AG04449 (cell line): ENCODE measurements around the gene C17orf100.

Experiments used
- CTCF ChIA-PET: fragments of 350-600 bp; formaldehyde crosslinking; extraction: SDS; loops from one replicate; lab custom pipeline; 2021; ENCODE audit warnings: antibody characterized with exemption; lab: Yijun Ruan, JAX
- POLR2A ChIA-PET: fragments of 400-600, 350-600 bp; formaldehyde crosslinking; extraction: SDS; loops from one replicate; lab custom pipeline; 2020; ENCODE audit warnings: antibody characterized with exemption, inconsistent platforms; lab: Yijun Ruan, JAX
- DNase-seq: peaks from one replicate; pipeline ENCODE4 v3.0.0-alpha.2; 2010; ENCODE audit warnings: low read depth, low spot score
- H3K4me3 ChIP-seq: 2 replicates; pipeline ENCODE4 v1.5.1; 2011; ENCODE audit warnings: low read depth, mild to moderate bottlenecking, control low read depth, low read length
- CTCF ChIP-seq: IDR thresholded peaks from one replicate; pipeline ENCODE4 v1.5.1; 2011; ENCODE audit warnings: mild to moderate bottlenecking, moderate library complexity, low read length, control low read depth, inconsistent platforms; ENCODE audit not compliant: insufficient read depth; ENCODE audit errors: missing control alignments

Gene C17orf100

GRCh38 chr17:6677158-6677831 lies 25.7 kb downstream of the C17orf100 start:
- DNase-seq: peak; percentile 10
- POLR2A ChIA-PET: interaction anchor here (1.0 kb wide), 1 partner anchor 26 kb away, joined by 3 read pairs; the partner anchor contains the start of gene MED31
- H3K4me3 ChIP-seq: no peak overlapping the region
- CTCF ChIA-PET: interaction anchor here (1.1 to 3.7 kb wide), 2 partner anchors 11 to 166 kb away, joined by 4 to 26 read pairs; no protein-coding TSS in a partner anchor
- no peak for TF ChIP-seq CTCF

- no peak overlapping the region for H3K4me3 ChIP-seq
- ChIA-PET POLR2A (interaction anchor here (1.0 kb wide), 1 partner anchor 27 kb away, joined by 3 read pairs; the partner anchor contains the start of gene MED31), CTCF (interaction anchor here (3.7 kb wide), 1 partner anchor 12 kb away, joined by 26 read pairs; no protein-coding TSS in a partner anchor)
- no peak for DNase-seq
- TF ChIP-seq CTCF: no peak
These were observed 26.4 kb downstream of the C17orf100 start for GRCh38 chr17:6677946-6678345.

- ChIA-PET CTCF (interaction anchor here (1.2 to 1.3 kb wide), 3 partner anchors 8 to 23 kb away, joined by 3 to 5 read pairs (median 4); no protein-coding TSS in a partner anchor), POLR2A (no interaction called here)
- DNase-seq: no peak
- no peak overlapping the region for H3K4me3 ChIP-seq
- TF ChIP-seq CTCF: no peak
These were observed 27.7 kb downstream of the C17orf100 start for GRCh38 chr17:6679241-6679640.

GRCh38 chr17:6681176-6681575 lies 29.6 kb downstream of the C17orf100 start:
- DNase-seq: no peak
- ChIA-PET POLR2A (no interaction called here), CTCF (interaction anchor here (2.8 to 3.9 kb wide), 2 partner anchors 14 to 162 kb away, joined by 14 to 22 read pairs; no protein-coding TSS in a partner anchor)
- no peak for TF ChIP-seq CTCF
- no peak overlapping the region for H3K4me3 ChIP-seq

- ChIA-PET POLR2A (no interaction called here), CTCF (interaction anchor here (1.2 to 3.9 kb wide), 3 partner anchors 15 to 323 kb away, joined by 4 to 22 read pairs (median 14); no protein-coding TSS in a partner anchor)
- no peak overlapping the region for H3K4me3 ChIP-seq
- no peak for DNase-seq
- TF ChIP-seq CTCF: no peak
These were observed 30.1 kb downstream of the C17orf100 start for GRCh38 chr17:6681671-6682070.

GRCh38 chr17:6682339-6682738 lies 30.8 kb downstream of the C17orf100 start:
- DNase-seq: no peak
- H3K4me3 ChIP-seq: no peak overlapping the region
- TF ChIP-seq CTCF: no peak
- CTCF ChIA-PET: interaction anchor here (0.8 to 3.9 kb wide), 5 partner anchors 10 to 322 kb away, joined by 3 to 22 read pairs (median 4); no protein-coding TSS in a partner anchor
- POLR2A ChIA-PET: no interaction called here
